Right lobe of liver (tissue), 4 donors: ENCODE measurements around the gene HNRNPUL1.

Source experiments
- CTCF ChIP-seq, 4 donors: fragments of 200-600 bp in 3 of 4; fragments of 450-650 bp in 1 of 4; IDR thresholded peaks; one replicate each; pipeline versions ENCODE4 v1.5.1 to v1.8.0; 2016 to 2022; ENCODE audit warnings: antibody characterized with exemption in 4 of 4, mild to moderate bottlenecking in 2 of 4
- POLR2A ChIP-seq: fragments of 450-650 bp; IDR thresholded peaks from one replicate; pipeline ENCODE4 v1.6.1; 2017; ENCODE audit warnings: antibody characterized with exemption, mild to moderate bottlenecking
- donor health status: DM: no; HTN: no; CAD: no.
- donor health status: DM: no; HTN: no; CAD: no.
- donor health status: DM: no; HTN: yes; CAD: no.

- TF ChIP-seq CTCF (IDR thresholded peaks at IDR 0.05), result no peak
- TF ChIP-seq POLR2A, result no peak
Measured at GRCh38 chr19:41223431-41224234, 40.5 kb upstream of the HNRNPUL1 start.
